OCI-LY1 (cell line): ENCODE data around the gene TRPM3.

ENCODE experiments used
- H2AFZ ChIP-seq: fragments of 200-600 bp; sonication (generic), shearing (Covaris generic); 2 replicates; pipeline ENCODE4 v1.6.0; 2014; ENCODE audit warnings: antibody characterized with exemption, mild to moderate bottlenecking, low read length
- H3F3A ChIP-seq: fragments of 200-600 bp; sonication (generic), shearing (Covaris generic); 2 replicates; pipeline ENCODE4 v1.6.0; 2014; ENCODE audit warnings: mild to moderate bottlenecking, antibody characterized with exemption, low read length, moderate library complexity; ENCODE audit not compliant: insufficient read depth
- H3K27ac ChIP-seq: fragments of 200-600 bp; sonication (generic); 2 replicates; pipeline ENCODE4 v1.5.1; 2014; ENCODE audit warnings: low read length, mixed run types, mild to moderate bottlenecking, low read depth; ENCODE audit not compliant: poor library complexity, severe bottlenecking
- H3K27me3 ChIP-seq: fragments of 200-600 bp; sonication (generic); 2 replicates; pipeline ENCODE4 v1.6.0; 2014; ENCODE audit warnings: antibody characterized with exemption, mild to moderate bottlenecking, low read length, moderate library complexity; ENCODE audit not compliant: insufficient read depth
- H3K36me3 ChIP-seq: fragments of 200-600 bp; sonication (generic); 2 replicates; pipeline ENCODE4 v1.6.1; 2014; ENCODE audit warnings: mild to moderate bottlenecking, antibody characterized with exemption, low read length, moderate library complexity, mixed read lengths; ENCODE audit not compliant: insufficient read depth
- H3K4me1 ChIP-seq: fragments of 200-600 bp; sonication (generic); 2 replicates; pipeline ENCODE4 v1.5.1; 2014; ENCODE audit warnings: mild to moderate bottlenecking, low read length, moderate library complexity; ENCODE audit not compliant: insufficient read depth, severe bottlenecking
- H3K4me2 ChIP-seq: fragments of 200-600 bp; sonication (generic), shearing (Covaris generic); 2 replicates; pipeline ENCODE4 v1.6.1; 2014; ENCODE audit warnings: low read length
- H3K4me3 ChIP-seq: fragments of 200-600 bp; sonication (generic); 2 replicates; pipeline ENCODE4 v1.5.1; 2014; ENCODE audit warnings: low read length, low read depth, mild to moderate bottlenecking, mixed read lengths; ENCODE audit not compliant: poor library complexity, severe bottlenecking
- H3K79me2 ChIP-seq: fragments of 200-600 bp; shearing (Covaris generic); 2 replicates; pipeline ENCODE4 v1.6.1; 2016; ENCODE audit warnings: mixed run types, low read length, mixed read lengths; ENCODE audit not compliant: insufficient read depth
- H3K9ac ChIP-seq: fragments of 200-600 bp; sonication (generic), shearing (Covaris generic); 2 replicates; pipeline ENCODE4 v1.6.1; 2014; ENCODE audit warnings: mild to moderate bottlenecking, low read length, mixed read lengths
- H3K9me2 ChIP-seq: fragments of 200-600 bp; sonication (generic), shearing (Covaris generic); 2 replicates; pipeline ENCODE4 v1.6.1; 2014; ENCODE audit warnings: low read depth, mild to moderate bottlenecking, low read length, mixed read lengths
- H3K9me3 ChIP-seq: fragments of 200-600 bp; shearing (Covaris generic); 2 replicates; pipeline ENCODE4 v1.6.1; 2014; ENCODE audit warnings: low read length, mixed read lengths
- H4K20me1 ChIP-seq: fragments of 200-600 bp; sonication (generic), shearing (Covaris generic); 2 replicates; pipeline ENCODE4 v1.6.0; 2016; ENCODE audit warnings: mild to moderate bottlenecking, low read length; ENCODE audit not compliant: insufficient read depth
- EZH2 ChIP-seq: fragments of 200-600 bp; sonication (generic), shearing (Covaris generic); IDR thresholded peaks from 2 replicates; pipeline ENCODE4 v1.8.0; 2017; ENCODE audit warnings: borderline replicate concordance, mixed run types, mild to moderate bottlenecking, antibody characterized with exemption, low read length, moderate library complexity, mixed read lengths
- TF ChIP-seq, protein P1 (sequence below): fragments of 200-600 bp; sonication (generic), shearing (Covaris generic); IDR thresholded peaks from 2 replicates; pipeline ENCODE4 v1.5.1; 2017; ENCODE audit warnings: mild to moderate bottlenecking, antibody characterized with exemption, low read length, moderate library complexity, mixed read lengths

The TRPM3 gene

DNA sequence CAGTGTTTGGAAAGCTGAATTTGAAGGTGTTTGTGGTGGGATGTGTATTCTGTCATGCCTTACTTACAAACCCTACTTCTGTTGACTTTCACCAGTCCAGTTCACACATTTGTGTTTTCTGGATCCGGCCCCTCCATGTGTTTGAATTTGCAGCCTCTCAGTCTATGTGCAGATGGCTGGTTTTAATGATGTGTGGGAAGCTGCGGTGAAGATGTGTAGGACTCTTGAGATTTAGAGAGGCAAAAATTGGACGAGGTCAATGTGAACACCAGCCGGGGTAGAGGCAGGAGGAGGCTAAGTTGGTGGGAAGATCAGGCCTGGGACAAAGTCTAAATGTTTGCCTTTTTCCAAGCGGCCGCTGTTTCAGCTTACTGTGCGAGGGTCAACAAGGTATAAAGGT lies 591.6 kb downstream of the TRPM3 start:
- Histone ChIP-seq H3K9me3 (no peaks in the 10 kb centered on the region), H2AFZ (no peak overlapping the region), H3K9me2 (no peaks in the 10 kb centered on the region), H3K4me2 (no peak overlapping the region), H3F3A (no peaks in the 10 kb centered on the region), H3K4me3 (no peak overlapping the region), H3K36me3 (no peaks in the 10 kb centered on the region), H3K27ac (no peak overlapping the region), H4K20me1 (no peaks in the 10 kb centered on the region), H3K9ac (no peak overlapping the region), H3K4me1 (no peaks in the 10 kb centered on the region), H3K27me3 (no peaks in the 10 kb centered on the region; the same call in 1 of the 2 replicates), H3K79me2 (no peaks in the 10 kb centered on the region)
- TF ChIP-seq EZH2: no peak
- TF ChIP-seq, protein P1, sequence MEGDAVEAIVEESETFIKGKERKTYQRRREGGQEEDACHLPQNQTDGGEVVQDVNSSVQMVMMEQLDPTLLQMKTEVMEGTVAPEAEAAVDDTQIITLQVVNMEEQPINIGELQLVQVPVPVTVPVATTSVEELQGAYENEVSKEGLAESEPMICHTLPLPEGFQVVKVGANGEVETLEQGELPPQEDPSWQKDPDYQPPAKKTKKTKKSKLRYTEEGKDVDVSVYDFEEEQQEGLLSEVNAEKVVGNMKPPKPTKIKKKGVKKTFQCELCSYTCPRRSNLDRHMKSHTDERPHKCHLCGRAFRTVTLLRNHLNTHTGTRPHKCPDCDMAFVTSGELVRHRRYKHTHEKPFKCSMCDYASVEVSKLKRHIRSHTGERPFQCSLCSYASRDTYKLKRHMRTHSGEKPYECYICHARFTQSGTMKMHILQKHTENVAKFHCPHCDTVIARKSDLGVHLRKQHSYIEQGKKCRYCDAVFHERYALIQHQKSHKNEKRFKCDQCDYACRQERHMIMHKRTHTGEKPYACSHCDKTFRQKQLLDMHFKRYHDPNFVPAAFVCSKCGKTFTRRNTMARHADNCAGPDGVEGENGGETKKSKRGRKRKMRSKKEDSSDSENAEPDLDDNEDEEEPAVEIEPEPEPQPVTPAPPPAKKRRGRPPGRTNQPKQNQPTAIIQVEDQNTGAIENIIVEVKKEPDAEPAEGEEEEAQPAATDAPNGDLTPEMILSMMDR: no peak

DNA sequence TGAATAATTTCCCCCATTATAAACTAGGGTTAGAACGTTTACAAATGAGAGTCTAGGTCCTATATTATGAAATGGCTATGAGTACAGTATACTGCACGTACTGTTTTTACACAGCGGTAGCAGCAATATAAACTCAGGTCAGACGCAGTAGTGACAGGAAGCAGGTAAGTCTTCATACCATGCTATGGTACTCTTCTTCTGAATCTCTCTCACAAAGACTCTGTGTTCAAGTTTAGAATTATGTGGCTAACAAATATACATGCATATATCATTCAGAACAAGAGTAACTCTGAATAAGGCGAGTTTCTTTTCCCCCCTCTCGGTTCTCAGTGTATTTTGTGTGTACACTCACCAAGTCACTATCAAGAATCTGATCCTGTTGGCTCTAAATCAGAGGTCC lies 592.0 kb downstream of the TRPM3 start:
- no peak overlapping the region for H3K4me3 ChIP-seq
- no peaks in the 10 kb centered on the region for H3K79me2 ChIP-seq
- H4K20me1 ChIP-seq: no peaks in the 10 kb centered on the region
- H3K4me1 ChIP-seq: no peaks in the 10 kb centered on the region
- no peaks in the 10 kb centered on the region; the same call in 1 of the 2 replicates for H3K27me3 ChIP-seq
- H3K9me2 ChIP-seq: no peaks in the 10 kb centered on the region
- H3K9ac ChIP-seq: no peak overlapping the region
- H3K4me2 ChIP-seq: no peak overlapping the region
- no peaks in the 10 kb centered on the region for H3F3A ChIP-seq
- no peaks in the 10 kb centered on the region for H3K9me3 ChIP-seq
- no peak overlapping the region for H3K27ac ChIP-seq
- no peak for TF ChIP-seq EZH2
- TF ChIP-seq, protein P1: no peak
- H3K36me3 ChIP-seq: no peaks in the 10 kb centered on the region
- no peak overlapping the region for H2AFZ ChIP-seq

- no peaks in the 10 kb centered on the region for H3K4me1 ChIP-seq
- H3K27ac ChIP-seq: no peak overlapping the region
- no peak overlapping the region for H3K4me3 ChIP-seq
- no peaks in the 10 kb centered on the region; the same call in 1 of the 2 replicates for H3K27me3 ChIP-seq
- no peak overlapping the region for H2AFZ ChIP-seq
- no peaks in the 10 kb centered on the region for H3K79me2 ChIP-seq
- no peaks in the 10 kb centered on the region for H3K9me2 ChIP-seq
- no peaks in the 10 kb centered on the region for H4K20me1 ChIP-seq
- TF ChIP-seq EZH2: no peak
- TF ChIP-seq, protein P1: no peak
- H3K4me2 ChIP-seq: no peak overlapping the region
- no peaks in the 10 kb centered on the region for H3F3A ChIP-seq
- H3K36me3 ChIP-seq: no peaks in the 10 kb centered on the region
- H3K9ac ChIP-seq: no peak overlapping the region
- H3K9me3 ChIP-seq: no peaks in the 10 kb centered on the region
These were observed 594.5 kb downstream of the TRPM3 start for GRCh38 chr9:70526902-70527301.
